Activated T-cell treated with anti-CD3 and anti-CD28 coated beads, Interleukin-2, amount 50 U/mL, for 4 hours (primary cell): ENCODE results near the gene NOS2. TPM values are rescaled to one million over a fixed set of nuclear protein-coding genes. Genes with fewer than 3 reads are reported as not detected.
A peak's percentile ranks its signal among the peaks of the same experiment; 100 is the strongest.
"Not testable (repeated sequence)": the region's sequence is repeated elsewhere in the genome, so short reads cannot be mapped to it uniquely, and the experiment has no call there.

Experiments used
- ATAC-seq, 2 donors: fragments of 200-7000 bp; cut with Tn5 transposase; one replicate each; pipeline ENCODE4 v1.10.0; 2021
- DNase-seq: peaks from one replicate; pipeline ENCODE4 v3.0.0-alpha.2; 2020
- H3K27me3 Mint-ChIP-seq: one replicate; pipeline ENCODE4 v1.8.0; 2021; ENCODE audit warnings: low read depth, mixed read lengths
- H3K36me3 Mint-ChIP-seq: one replicate; pipeline ENCODE4 v1.8.0; 2022; ENCODE audit warnings: mixed read lengths; ENCODE audit not compliant: insufficient read depth
- H3K4me1 Mint-ChIP-seq: one replicate; pipeline ENCODE4 v1.8.0; 2021; ENCODE audit warnings: low read depth, mixed read lengths
- H3K4me3 Mint-ChIP-seq: one replicate; pipeline ENCODE4 v1.8.0; 2021; ENCODE audit warnings: mild to moderate bottlenecking, moderate library complexity, mixed read lengths
- H3K9me3 Mint-ChIP-seq: one replicate; pipeline ENCODE4 v1.8.0; 2021; ENCODE audit warnings: mixed read lengths
- total RNA-seq, 3 donors: library from RNA; stranded (reverse); gene quantifications; one replicate each; pipeline ENCODE4 v1.2.1, GENCODE V29; 2021

Gene NOS2
- total RNA-seq, 3 donors from 2014 or later = not detected

DNA sequence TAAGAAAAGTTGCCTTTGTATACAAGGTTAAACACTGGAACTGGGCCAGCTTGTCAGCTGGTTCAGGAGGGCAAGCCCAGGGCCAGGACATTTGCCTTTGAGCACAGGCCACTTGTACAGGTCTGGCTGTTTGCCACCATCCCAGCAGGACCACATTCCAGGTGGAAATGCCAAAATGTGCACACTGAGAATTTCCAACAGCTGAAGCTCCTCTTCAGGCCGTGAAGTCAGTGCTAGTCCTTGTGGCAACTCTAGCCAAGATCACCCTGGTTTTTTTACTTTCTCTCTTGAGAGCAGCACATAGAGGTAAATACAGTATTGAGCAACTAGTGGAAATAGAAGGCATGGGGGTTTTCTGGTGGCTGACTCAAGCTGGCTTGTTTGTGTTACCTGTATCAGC, 29.6 kb upstream of the NOS2 start:
- H3K27me3 Mint-ChIP-seq, H3K4me1 Mint-ChIP-seq, H3K9me3 Mint-ChIP-seq, DNase-seq, H3K4me3 Mint-ChIP-seq, ATAC-seq, H3K36me3 Mint-ChIP-seq: not testable (repeated sequence)

DNA sequence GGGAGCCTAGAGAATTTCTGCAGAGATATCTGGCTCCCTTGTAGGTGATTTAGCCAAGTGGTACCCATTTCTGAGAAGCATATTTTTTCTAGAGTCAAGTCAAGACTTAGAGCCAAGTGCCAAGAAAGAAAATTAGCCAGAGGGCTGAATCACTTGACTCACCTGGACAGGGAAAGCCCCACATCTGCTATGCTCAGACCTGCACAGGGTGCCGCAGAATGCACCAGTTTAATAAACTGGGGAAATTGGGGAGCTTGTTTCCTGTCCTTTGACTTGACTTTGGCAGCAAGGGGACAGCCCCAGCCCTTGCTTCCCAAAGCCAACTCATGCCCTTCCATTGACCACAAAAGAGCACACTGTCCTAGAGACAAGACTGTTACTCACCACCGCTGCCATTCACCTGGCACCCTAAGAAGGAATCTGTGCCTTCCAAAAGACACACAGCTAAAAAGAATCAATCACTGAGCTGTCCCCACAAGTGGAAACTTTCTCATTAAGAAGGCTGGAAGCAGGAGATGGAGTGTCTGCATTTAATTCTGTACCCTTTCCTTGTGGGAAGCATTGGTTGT, 28.9 kb upstream of the NOS2 start:
- H3K4me3 Mint-ChIP-seq, H3K9me3 Mint-ChIP-seq, H3K36me3 Mint-ChIP-seq, H3K27me3 Mint-ChIP-seq, H3K4me1 Mint-ChIP-seq, DNase-seq: not testable (repeated sequence)
- ATAC-seq = peak in 1 of 2 donors; percentile 43

DNA sequence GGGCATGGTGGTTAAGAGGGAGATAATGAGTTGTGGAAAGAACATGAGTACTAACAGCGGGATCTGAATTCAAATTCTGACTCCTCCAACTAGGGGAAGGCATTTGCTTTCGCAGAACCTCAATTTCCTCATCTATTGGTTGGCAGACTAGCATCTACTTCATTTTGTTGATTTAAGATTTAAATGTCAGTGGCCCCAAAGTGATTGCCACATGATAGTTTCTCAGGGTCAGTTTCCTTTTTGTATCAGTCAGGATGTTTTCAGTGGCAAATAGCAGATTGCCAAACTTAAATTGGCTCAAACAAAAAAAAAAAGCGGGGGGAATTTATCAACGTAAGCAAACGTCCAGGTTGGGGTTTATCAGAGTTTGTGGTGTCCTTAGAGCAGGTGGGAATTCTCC, 25.1 kb upstream of the NOS2 start:
- no peak for DNase-seq
- H3K4me3 Mint-ChIP-seq = no peak overlapping the region
- no peaks in the 10 kb centered on the region for H3K4me1 Mint-ChIP-seq
- no peaks in the 10 kb centered on the region for H3K36me3 Mint-ChIP-seq
- H3K9me3 Mint-ChIP-seq = peaks cover 18% of the 10 kb centered on the region
- H3K27me3 Mint-ChIP-seq = peaks cover 2% of the 10 kb centered on the region
- no peak for ATAC-seq

DNA sequence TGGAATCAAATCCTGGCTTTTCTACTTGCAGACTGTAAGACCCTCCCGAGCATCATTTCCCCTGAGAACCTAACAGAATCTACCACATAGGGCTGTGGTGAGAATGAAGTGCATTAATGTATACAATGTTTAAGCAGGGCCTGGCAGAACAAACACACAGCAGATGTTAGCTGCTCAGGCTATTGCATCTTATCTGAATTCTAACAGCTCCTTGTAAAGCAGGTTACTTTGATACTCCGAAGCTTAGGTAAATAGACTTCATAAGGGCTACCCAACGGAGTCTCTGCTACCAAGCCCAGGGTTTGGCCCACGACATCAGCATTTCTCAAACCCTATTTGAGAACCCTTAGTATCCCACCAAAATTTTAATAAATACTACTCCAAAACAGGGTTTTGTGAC, 24.4 kb upstream of the NOS2 start:
- peaks cover 2% of the 10 kb centered on the region for H3K27me3 Mint-ChIP-seq
- ATAC-seq (no peak), DNase-seq (no peak)
- no peaks in the 10 kb centered on the region for H3K4me1 Mint-ChIP-seq
- H3K4me3 Mint-ChIP-seq = no peak overlapping the region
- peaks cover 18% of the 10 kb centered on the region for H3K9me3 Mint-ChIP-seq
- no peaks in the 10 kb centered on the region for H3K36me3 Mint-ChIP-seq

DNA sequence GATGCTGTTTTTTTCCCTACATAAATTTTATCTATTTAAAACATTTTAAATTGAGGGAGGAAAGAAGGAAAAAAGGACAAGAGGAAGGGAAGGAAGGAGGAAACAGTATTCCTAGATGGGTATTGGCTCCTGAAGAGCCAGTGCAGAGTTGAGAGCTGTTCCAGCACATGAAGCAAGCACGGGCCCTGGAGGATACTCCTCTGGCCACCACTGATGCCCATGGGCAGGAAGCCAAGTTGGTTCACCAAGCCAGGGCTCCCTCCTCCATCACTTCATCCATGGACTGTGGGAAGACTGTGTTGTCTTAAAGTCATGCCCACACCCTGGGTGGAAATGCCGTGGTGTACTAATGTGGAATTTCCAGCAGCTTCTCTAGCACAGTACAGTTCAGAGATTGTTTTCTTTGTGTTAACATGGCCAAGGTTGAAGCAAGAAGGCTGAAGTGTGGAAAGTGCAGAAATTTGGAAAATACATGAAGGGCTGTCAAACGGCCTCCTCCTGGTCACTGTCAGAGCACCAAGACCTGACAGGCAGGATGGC, 23.9 kb upstream of the NOS2 start:
- Mint-ChIP-seq H3K4me1 (no peaks in the 10 kb centered on the region), H3K27me3 (peaks cover 2% of the 10 kb centered on the region), H3K4me3 (no peak overlapping the region), H3K36me3 (no peaks in the 10 kb centered on the region), H3K9me3 (peaks cover 18% of the 10 kb centered on the region)
- ATAC-seq = no peak
- no peak for DNase-seq

DNA sequence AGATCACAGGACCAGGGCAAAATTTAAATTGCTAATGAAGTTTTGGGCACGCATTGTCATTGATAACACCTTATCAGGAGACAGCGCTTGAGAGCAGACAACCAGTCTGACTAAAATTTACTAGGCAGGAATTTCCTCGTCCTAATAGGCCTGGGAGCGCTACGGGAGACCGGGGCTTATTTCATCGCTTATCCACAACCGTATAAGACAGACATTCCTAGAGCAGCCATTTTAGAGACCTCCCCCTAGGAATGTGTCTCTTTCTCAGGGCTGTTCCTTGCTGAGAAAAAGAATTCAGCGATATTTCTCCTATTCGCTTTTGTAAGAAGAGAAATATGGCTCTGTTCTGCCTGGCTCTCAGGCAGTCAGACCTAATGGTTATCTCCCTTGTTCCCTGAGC, 21.8 kb upstream of the NOS2 start:
- not testable (repeated sequence) for H3K4me3 Mint-ChIP-seq, ATAC-seq, DNase-seq, H3K4me1 Mint-ChIP-seq, H3K27me3 Mint-ChIP-seq, H3K36me3 Mint-ChIP-seq
- peaks cover 18% of the 10 kb centered on the region for H3K9me3 Mint-ChIP-seq

DNA sequence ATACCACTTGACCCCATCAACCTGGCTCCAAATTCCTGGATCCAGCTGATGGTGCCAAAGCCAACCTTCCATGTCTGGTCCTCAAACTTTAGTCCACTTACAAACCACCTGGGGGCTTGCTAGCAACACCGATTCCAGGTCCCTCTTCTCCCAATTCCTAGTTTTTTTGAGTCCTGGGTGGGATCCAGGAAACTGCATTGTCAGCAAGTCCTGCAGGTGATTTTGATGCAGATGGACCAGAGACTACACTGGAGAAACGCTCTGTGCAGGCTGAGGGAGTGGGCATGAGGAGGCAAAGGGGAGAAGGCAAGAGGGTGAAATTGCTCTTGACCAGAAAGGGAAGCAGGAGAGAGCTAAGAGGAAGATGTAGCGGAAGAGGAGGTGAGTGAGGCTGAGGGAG, 21.0 kb upstream of the NOS2 start:
- no peaks in the 10 kb centered on the region for H3K4me1 Mint-ChIP-seq
- H3K9me3 Mint-ChIP-seq = peaks cover 18% of the 10 kb centered on the region
- DNase-seq (no peak), ATAC-seq (no peak)
- no peaks in the 10 kb centered on the region for H3K27me3 Mint-ChIP-seq
- no peak overlapping the region for H3K4me3 Mint-ChIP-seq
- H3K36me3 Mint-ChIP-seq = no peaks in the 10 kb centered on the region

DNA sequence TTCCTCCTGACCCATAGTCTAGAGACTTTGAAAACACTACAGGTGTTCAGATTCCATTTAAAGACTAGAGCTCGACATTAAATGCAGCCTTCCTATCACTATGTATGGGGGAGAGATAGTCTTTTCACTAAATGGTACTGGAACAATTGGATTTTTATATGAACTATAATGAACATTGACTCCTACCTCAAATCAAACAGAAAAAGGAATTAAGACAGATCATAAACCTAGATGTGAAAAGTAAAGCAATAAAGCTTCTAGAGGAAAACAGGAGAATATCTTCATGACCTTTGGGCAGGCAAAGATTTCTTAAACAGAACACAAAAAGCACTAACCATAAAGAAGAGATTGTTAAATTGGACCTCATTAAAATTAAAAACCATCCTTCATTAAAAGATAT, 18.8 kb upstream of the NOS2 start:
- no peak for ATAC-seq
- no peak for DNase-seq
- H3K4me1 Mint-ChIP-seq = no peaks in the 10 kb centered on the region
- H3K27me3 Mint-ChIP-seq = no peaks in the 10 kb centered on the region
- no peaks in the 10 kb centered on the region for H3K36me3 Mint-ChIP-seq
- peaks cover 18% of the 10 kb centered on the region for H3K9me3 Mint-ChIP-seq
- no peak overlapping the region for H3K4me3 Mint-ChIP-seq

DNA sequence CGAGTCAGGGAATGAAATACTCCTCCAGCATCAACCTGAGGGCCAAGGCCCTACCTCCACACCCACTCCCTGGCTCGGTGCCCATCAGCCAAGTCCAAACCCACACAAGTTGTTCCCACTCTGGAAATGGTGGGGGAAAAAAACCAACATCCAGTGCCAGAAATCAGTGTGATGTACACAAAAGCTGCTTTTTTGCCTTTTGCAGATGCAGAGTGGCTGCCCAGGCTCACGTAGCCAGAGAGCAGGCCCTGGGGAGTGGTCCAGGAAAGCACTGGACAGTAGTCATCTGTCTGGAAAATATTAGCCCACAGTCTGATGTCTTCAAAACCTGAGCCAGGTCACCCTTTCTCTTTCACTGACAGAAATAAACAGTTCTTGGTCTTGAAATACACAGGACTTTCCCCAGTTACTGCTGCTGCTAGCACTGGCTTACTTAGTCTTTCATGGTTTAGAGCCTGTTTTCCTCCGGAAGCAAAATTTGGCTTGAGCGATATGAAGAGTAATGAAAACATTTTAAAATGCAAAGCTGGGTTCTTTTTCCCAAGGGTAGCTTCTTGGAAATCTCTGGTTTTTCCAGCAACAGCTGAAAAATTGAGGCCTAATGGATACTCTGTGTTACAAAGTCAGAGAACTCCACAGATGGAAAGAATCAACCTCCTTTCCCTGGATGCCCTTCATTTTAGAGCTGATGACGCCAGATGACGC, 18.2 kb upstream of the NOS2 start:
- Mint-ChIP-seq H3K36me3 (no peaks in the 10 kb centered on the region), H3K4me3 (no peak overlapping the region), H3K9me3 (peaks cover 18% of the 10 kb centered on the region), H3K4me1 (no peaks in the 10 kb centered on the region), H3K27me3 (no peaks in the 10 kb centered on the region)
- ATAC-seq = no peak
- DNase-seq = no peak

DNA sequence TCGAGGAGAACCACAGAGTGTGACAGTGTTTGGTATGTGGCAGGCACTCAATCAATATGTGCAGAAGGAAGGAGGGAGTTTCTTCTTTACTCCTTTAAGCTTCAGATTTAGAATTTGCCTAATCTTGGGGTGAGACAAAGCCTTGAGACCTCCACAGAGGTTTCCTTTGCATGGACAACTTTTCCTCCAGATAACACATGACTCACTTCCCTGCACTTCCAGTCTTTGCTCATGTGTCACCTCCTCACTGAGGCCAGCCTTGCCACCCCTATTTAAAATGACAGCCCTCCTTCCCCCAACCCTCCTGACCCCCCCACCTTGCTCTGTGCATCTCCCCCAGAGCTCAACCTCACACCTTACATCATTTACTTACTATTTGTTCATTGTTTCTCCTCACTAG, 17.4 kb upstream of the NOS2 start:
- no peaks in the 10 kb centered on the region for H3K4me1 Mint-ChIP-seq
- no peak for ATAC-seq
- no peak overlapping the region for H3K4me3 Mint-ChIP-seq
- H3K9me3 Mint-ChIP-seq = peaks cover 18% of the 10 kb centered on the region
- no peak for DNase-seq
- no peaks in the 10 kb centered on the region for H3K36me3 Mint-ChIP-seq
- H3K27me3 Mint-ChIP-seq = no peaks in the 10 kb centered on the region

DNA sequence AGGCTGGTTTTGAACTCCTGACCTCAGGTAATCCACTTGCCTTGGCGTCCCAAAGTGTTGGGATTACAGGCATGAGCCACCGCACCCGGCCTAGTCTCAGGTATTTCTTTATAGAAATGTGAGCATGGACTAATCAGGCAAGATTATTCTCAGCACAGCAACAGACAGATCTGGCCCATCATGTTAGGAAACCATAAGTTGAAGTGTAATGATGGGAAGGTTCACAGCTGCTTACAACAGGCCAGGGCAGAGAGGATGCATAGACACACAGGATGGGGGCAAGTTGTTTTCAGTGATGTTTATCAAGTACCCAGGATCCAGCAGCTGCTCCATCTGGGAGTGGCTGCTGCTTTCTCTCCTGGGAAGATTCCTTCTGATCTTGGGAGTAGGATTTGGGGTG, 16.6 kb upstream of the NOS2 start:
- DNase-seq (no peak), ATAC-seq (no peak)
- Mint-ChIP-seq H3K4me1 (no peaks in the 10 kb centered on the region), H3K9me3 (peaks cover 13% of the 10 kb centered on the region), H3K27me3 (no peaks in the 10 kb centered on the region), H3K36me3 (no peaks in the 10 kb centered on the region), H3K4me3 (no peak overlapping the region)

DNA sequence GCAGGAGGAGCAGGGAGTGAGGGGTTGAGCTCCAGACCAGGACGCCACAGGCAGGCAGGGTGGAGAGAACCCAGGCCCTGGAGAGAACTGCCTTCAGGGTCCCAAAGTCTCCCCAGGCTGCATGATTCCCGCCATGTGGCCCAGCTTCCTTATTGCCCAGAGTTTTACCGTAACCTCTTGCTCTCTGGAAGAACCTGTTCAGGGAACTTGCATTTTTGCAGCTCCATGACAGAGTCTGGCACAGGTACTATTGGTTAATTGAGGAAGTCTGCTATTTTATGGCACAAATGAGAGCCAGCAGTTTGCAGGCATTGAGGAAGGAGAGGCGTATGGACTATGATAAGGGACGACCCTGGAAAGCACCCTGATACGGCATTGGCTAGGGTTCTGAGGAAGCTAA, 11.6 kb upstream of the NOS2 start:
- H3K27me3 Mint-ChIP-seq = no peaks in the 10 kb centered on the region
- no peaks in the 10 kb centered on the region for H3K36me3 Mint-ChIP-seq
- H3K9me3 Mint-ChIP-seq = peaks cover 4% of the 10 kb centered on the region
- DNase-seq (no peak), ATAC-seq (no peak)
- no peak overlapping the region for H3K4me3 Mint-ChIP-seq
- peaks cover 34% of the 10 kb centered on the region for H3K4me1 Mint-ChIP-seq

DNA sequence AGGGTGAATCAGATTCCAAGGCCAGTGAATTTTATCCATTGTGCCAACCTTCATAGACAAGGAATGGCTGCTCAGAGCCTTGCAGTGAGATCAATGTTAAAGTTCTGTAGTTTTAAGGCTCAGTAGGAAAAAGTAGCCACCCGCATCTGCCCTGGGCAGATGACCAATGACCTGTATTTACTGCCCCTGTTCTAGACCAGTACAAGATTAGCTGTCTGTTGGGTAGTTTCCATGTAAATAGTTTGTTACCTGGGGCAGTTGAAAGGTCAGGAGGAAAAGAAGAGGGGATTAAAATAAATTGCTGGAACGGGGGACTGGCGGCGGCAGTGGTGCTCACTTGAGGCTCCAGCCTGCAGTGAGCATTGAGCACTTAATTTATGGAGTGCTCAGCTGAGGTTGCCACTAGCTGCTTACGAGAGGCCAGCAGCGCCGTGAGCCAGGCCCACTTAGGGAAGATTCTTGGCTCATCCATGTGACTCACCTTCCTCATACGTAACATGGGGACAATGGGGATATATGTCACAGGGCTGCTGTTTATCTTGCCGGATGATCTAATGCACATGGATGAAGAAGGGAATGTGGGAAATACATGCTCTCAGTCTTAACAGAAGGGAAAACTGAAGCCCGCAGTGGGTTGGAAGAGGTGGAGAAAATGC, 10.7 kb upstream of the NOS2 start:
- Mint-ChIP-seq H3K4me3 (no peak overlapping the region), H3K9me3 (peaks cover 4% of the 10 kb centered on the region), H3K27me3 (no peaks in the 10 kb centered on the region), H3K36me3 (no peaks in the 10 kb centered on the region), H3K4me1 (peaks cover 36% of the 10 kb centered on the region)
- ATAC-seq (no peak), DNase-seq (no peak)

DNA sequence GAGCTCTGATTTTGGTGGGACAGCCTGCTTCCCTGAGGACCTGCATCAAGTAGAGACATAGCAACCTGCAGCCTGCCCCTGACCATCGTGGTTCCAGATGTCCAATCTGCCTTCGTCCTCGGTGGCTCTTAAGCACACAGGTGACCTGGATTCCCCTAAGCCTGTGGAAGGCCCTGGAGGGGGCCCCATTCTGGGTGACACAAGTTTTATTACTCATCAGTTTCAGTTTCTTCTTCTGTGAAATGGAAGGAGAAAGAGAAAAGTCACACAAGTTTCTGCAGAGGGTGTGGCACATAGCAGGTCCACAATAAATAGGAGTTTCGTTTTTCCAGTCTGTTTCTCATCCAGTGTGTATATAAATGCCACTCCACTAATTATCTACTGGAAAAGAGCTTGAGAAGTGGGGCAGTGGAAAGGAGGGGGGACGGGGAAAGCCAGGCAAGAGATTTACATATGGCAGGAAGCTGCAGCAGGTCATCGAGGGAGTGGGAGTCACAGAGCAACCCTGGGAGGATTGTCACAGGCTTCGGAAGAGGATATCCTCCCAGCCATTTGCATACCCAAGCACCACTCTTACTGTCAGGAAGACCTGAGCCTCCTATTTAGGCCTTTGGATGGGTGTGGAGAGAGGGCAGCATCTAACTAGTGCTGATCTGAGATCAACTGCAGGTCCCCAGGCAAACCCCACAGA, 10.0 kb upstream of the NOS2 start:
- Mint-ChIP-seq H3K9me3 (peaks cover 4% of the 10 kb centered on the region), H3K4me3 (peak overlapping the region; percentile 47)

More for the DNA sequence above, 10.0 kb upstream of the NOS2 start:
- DNase-seq (no peak), ATAC-seq (peak; percentile 46 to 51)
- Mint-ChIP-seq H3K27me3 (no peaks in the 10 kb centered on the region), H3K4me1 (peaks cover 43% of the 10 kb centered on the region), H3K36me3 (no peaks in the 10 kb centered on the region)
